Caco-2 (cell line): ENCODE data around the gene HDAC4. TPM values are rescaled to one million over a fixed set of nuclear protein-coding genes. Genes with fewer than 3 reads are reported as not detected.

Source experiments
- BruUV-seq: library from RNA; stranded (reverse); fragments of 400-500 nt; replicated peaks from 2 replicates; lab custom pipeline; 2021; lab: Mats Ljungman, UMichigan
- CTCF ChIA-PET: fragments of 300-600 bp; sonication (Branson Sonifier 250); formaldehyde crosslinking; loops from one replicate; lab custom pipeline; 2022; ENCODE audit warnings: antibody characterized with exemption; lab: Charles Lee
- POLR2A ChIA-PET: fragments of 300-600 bp; sonication (Branson Sonifier 250); formaldehyde crosslinking; loops from one replicate; lab custom pipeline; 2022; ENCODE audit warnings: antibody characterized with exemption; lab: Charles Lee
- DNase-seq, 2 experiments: peaks; one replicate each; pipeline versions ENCODE4 v3.0.0 to v3.0.0-alpha.2; 2020 to 2022
- H3K27me3 ChIP-seq: replicated peaks from 2 replicates; pipeline ENCODE4 v1.6.0; 2011; ENCODE audit warnings: low read length; ENCODE audit not compliant: control insufficient read depth, insufficient read depth
- H3K36me3 ChIP-seq: 2 replicates; pipeline ENCODE4 v1.5.1; 2011; ENCODE audit warnings: low read length; ENCODE audit not compliant: control insufficient read depth, insufficient read depth
- H3K4me1 ChIP-seq: fragments of 250-450 bp; sonication (Bioruptor Pico); 2 replicates; pipeline ENCODE4 v1.5.1; 2020; ENCODE audit warnings: mild to moderate bottlenecking
- H3K4me3 ChIP-seq: 2 replicates; pipeline ENCODE4 v1.5.1; 2011; ENCODE audit warnings: low read depth, mild to moderate bottlenecking, control low read depth, low read length
- H3K9me3 ChIP-seq: fragments of 250-450 bp; sonication (Bioruptor Pico); 2 replicates; pipeline ENCODE4 v1.5.1; 2020; ENCODE audit warnings: mild to moderate bottlenecking, moderate library complexity
- H3K27ac Mint-ChIP-seq: one replicate; pipeline ENCODE4 v1.8.0; 2022; ENCODE audit warnings: mixed read lengths; ENCODE audit not compliant: unreplicated experiment
- H3K27me3 Mint-ChIP-seq: one replicate; pipeline ENCODE4 v1.8.0; 2022; ENCODE audit warnings: mixed read lengths; ENCODE audit not compliant: insufficient read depth, unreplicated experiment
- H3K36me3 Mint-ChIP-seq: one replicate; pipeline ENCODE4 v1.8.0; 2022; ENCODE audit warnings: mild to moderate bottlenecking, mixed read lengths; ENCODE audit not compliant: insufficient read depth, unreplicated experiment
- H3K4me1 Mint-ChIP-seq: one replicate; pipeline ENCODE4 v1.8.0; 2022; ENCODE audit warnings: low read depth, mixed read lengths; ENCODE audit not compliant: unreplicated experiment
- H3K4me3 Mint-ChIP-seq: one replicate; pipeline ENCODE4 v1.8.0; 2022; ENCODE audit warnings: mild to moderate bottlenecking, moderate library complexity, mixed read lengths; ENCODE audit not compliant: unreplicated experiment
- H3K9me3 Mint-ChIP-seq: one replicate; pipeline ENCODE4 v1.8.0; 2022; ENCODE audit warnings: mixed read lengths; ENCODE audit not compliant: unreplicated experiment
- intact Hi-C: fragments of 100-400 bp; cut with micrococcal nuclease; formaldehyde crosslinking; loops from one replicate; pipeline ENCODE4 v1.10.0; 2022; ENCODE audit not compliant: unreplicated experiment
- total RNA-seq: library from RNA; stranded (reverse); gene quantifications from 2 replicates; pipeline ENCODE4 v1.2.3, GENCODE V29; 2022
- TF ChIP-seq, protein P1 (sequence below), 2 experiments: fragments of 200-600 bp in 1 of 2; IDR thresholded peaks; 1 replicate in 1 of 2; 2 replicates in 1 of 2; pipeline versions ENCODE4 v1.5.1 to v1.8.0; 2011 to 2022; ENCODE audit warnings: antibody characterized with exemption in 1 of 2, control low read depth in 1 of 2, inconsistent platforms in 1 of 2, low read depth in 1 of 2, low read length in 1 of 2, mild to moderate bottlenecking in 1 of 2, moderate library complexity in 1 of 2; ENCODE audit not compliant: insufficient read depth in 1 of 2, severe bottlenecking in 1 of 2, unreplicated experiment in 1 of 2

The HDAC4 gene
- total RNA-seq, 1 experiment from 2014 or later, result 15.5 TPM

DNA sequence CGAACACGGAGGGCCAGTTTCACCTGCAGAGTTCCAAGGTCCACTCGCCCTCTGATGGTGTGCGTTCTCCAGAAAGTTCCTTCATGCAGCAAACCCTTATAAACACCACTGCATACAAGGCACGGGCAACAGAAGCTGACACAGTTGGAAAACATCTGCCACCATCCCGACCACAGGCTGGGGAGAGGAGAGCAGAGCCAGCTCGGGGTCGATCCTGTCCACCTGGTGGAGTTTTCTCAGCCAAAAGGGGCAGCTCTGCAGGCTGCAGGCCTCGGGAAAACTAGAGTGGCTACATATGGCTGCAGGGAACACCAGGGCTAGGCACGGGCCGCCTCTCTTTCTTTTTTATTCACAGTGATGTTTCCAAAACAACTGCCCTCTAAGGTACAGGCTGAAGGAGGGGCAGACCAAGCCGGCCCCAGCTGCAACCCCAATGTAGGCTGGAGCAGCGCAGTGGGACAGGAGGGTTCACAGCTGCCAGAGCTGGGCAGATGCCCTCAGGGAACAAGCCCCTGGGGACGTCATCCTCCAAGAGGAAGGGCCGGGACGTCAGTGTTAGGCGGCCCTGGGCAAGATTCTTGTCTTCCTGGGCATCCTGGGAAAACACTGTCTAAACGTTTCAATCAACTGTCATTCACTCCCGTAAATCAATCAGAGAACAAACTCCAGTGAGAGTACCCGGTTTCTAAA lies 278.3 kb downstream of the HDAC4 start:
- Histone ChIP-seq H3K9me3 (no peaks in the 10 kb centered on the region), H3K36me3 (no peaks in the 10 kb centered on the region; the same call in 1 of the 2 replicates), H3K4me1 (no peaks in the 10 kb centered on the region), H3K4me3 (no peak overlapping the region), H3K27me3 (no peaks in the 10 kb centered on the region)
- ChIA-PET CTCF (no interaction called here), POLR2A (no interaction called here)
- BruUV-seq, result no TSS peak
- no peak for DNase-seq
- Mint-ChIP-seq H3K27me3 (no peaks in the 10 kb centered on the region), H3K4me1 (no peaks in the 10 kb centered on the region), H3K36me3 (peaks cover 15% of the 10 kb centered on the region), H3K9me3 (no peaks in the 10 kb centered on the region), H3K27ac (no peak overlapping the region), H3K4me3 (no peak overlapping the region)
- intact Hi-C loops, result no loop called here
- TF ChIP-seq, protein P1, sequence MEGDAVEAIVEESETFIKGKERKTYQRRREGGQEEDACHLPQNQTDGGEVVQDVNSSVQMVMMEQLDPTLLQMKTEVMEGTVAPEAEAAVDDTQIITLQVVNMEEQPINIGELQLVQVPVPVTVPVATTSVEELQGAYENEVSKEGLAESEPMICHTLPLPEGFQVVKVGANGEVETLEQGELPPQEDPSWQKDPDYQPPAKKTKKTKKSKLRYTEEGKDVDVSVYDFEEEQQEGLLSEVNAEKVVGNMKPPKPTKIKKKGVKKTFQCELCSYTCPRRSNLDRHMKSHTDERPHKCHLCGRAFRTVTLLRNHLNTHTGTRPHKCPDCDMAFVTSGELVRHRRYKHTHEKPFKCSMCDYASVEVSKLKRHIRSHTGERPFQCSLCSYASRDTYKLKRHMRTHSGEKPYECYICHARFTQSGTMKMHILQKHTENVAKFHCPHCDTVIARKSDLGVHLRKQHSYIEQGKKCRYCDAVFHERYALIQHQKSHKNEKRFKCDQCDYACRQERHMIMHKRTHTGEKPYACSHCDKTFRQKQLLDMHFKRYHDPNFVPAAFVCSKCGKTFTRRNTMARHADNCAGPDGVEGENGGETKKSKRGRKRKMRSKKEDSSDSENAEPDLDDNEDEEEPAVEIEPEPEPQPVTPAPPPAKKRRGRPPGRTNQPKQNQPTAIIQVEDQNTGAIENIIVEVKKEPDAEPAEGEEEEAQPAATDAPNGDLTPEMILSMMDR (IDR thresholded peaks at IDR 0.05; ENCODE audit: insufficient read depth in 1 of 2, low read depth in 1 of 2, low read length in 1 of 2, severe bottlenecking in 1 of 2, unreplicated experiment in 1 of 2), result no peak

DNA sequence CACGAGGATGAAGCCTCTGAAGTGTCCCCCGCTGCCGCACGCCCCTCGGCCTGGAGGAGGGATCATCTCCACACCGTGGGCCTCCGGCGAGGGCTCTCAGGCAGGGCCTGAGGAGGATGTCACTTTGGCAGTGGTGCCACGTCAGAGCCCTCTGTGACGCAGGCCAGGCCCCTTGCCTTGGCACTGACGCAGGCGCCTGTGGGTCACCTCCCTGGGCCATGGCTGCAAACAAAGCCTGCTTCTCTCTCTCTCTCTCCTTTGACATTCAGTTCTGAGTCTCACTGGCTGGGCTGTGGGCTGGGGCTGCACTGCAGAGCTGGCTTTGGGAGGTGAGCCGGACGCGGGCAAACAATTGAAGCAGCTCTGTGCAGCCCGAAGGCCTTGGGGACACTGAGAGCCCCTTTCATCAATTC lies 279.2 kb downstream of the HDAC4 start:
- BruUV-seq, result no TSS peak
- no peak overlapping the region for H3K4me3 ChIP-seq
- H3K9me3 ChIP-seq, result no peaks in the 10 kb centered on the region
- H3K27me3 Mint-ChIP-seq, result no peaks in the 10 kb centered on the region
- intact Hi-C loops, result no loop called here
- no peaks in the 10 kb centered on the region for H3K9me3 Mint-ChIP-seq
- no peaks in the 10 kb centered on the region for H3K27me3 ChIP-seq
- peaks cover 15% of the 10 kb centered on the region for H3K36me3 Mint-ChIP-seq
- H3K4me1 Mint-ChIP-seq, result no peaks in the 10 kb centered on the region
- ChIA-PET POLR2A (no interaction called here), CTCF (no interaction called here)
- DNase-seq, result no peak
- H3K36me3 ChIP-seq, result no peaks in the 10 kb centered on the region; the same call in 1 of the 2 replicates
- no peaks in the 10 kb centered on the region for H3K4me1 ChIP-seq
- H3K27ac Mint-ChIP-seq, result no peak overlapping the region
- H3K4me3 Mint-ChIP-seq, result no peak overlapping the region
- TF ChIP-seq, protein P1 (IDR thresholded peaks at IDR 0.05; ENCODE audit: insufficient read depth in 1 of 2, low read depth in 1 of 2, low read length in 1 of 2, severe bottlenecking in 1 of 2, unreplicated experiment in 1 of 2), result no peak

DNA sequence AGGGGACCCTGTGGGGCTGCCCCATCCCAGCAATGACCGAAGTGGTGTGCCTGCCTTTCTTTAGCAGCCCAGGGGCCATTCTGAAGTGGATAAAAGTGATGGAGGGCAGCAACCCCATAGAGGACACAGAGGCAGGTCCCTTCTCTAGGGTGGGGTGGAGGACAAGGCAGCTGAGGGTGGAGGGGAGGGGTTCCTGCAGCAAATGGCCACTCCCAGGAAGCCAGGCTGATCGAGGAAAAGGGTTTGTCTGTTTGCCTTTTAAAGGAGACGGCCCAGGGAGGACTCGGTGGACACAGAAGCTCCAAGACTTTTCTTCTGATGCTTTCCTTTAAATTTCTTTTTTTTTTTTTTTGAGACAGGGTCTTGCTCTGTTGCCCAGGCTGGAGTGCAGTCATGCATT lies 280.2 kb downstream of the HDAC4 start:
- ChIA-PET POLR2A (no interaction called here), CTCF (no interaction called here)
- Mint-ChIP-seq H3K27ac (no peak overlapping the region), H3K27me3 (no peaks in the 10 kb centered on the region), H3K4me3 (no peak overlapping the region), H3K9me3 (no peaks in the 10 kb centered on the region), H3K4me1 (no peaks in the 10 kb centered on the region), H3K36me3 (peaks cover 15% of the 10 kb centered on the region)
- H3K9me3 ChIP-seq, result no peaks in the 10 kb centered on the region
- no TSS peak for BruUV-seq
- no peak for DNase-seq
- intact Hi-C loops, result no loop called here
- no peaks in the 10 kb centered on the region; the same call in 1 of the 2 replicates for H3K36me3 ChIP-seq
- no peaks in the 10 kb centered on the region for H3K4me1 ChIP-seq
- TF ChIP-seq, protein P1 (IDR thresholded peaks at IDR 0.05; ENCODE audit: insufficient read depth in 1 of 2, low read depth in 1 of 2, low read length in 1 of 2, severe bottlenecking in 1 of 2, unreplicated experiment in 1 of 2), result no peak
- H3K27me3 ChIP-seq, result no peaks in the 10 kb centered on the region
- H3K4me3 ChIP-seq, result no peak overlapping the region
